Ammon's horn (tissue), 1 donor: Measurements from ENCODE around the gene PFKM.
A peak's percentile ranks its signal among the peaks of the same experiment; 100 is the strongest.
"Not testable (repeated sequence)": the region's sequence is repeated elsewhere in the genome, so short reads cannot be mapped to it uniquely, and the experiment has no call there.

Experiments used
- DNase-seq: peaks from one replicate; pipeline ENCODE4 v3.0.0-alpha.2; 2016; ENCODE audit warnings: low spot score

The PFKM gene

DNA sequence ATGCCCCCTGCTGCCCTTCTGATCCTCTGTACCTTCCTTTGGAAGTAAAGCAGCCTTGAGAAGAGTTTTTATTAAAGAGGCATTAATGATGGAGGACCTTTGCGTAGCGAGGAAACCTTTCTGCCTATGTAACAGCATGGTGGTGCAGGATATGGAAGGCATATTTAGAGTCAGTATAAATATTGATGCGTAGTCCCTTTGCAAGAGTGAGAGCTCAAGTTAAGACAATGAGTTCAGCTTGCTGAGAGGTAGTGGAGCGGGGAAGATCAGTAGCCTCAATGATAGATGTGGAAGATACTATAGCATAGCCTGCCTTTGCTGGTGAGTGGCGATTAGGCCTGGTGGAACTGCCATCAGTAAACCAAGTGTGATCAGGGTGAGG lies 7.9 kb upstream of the PFKM start:
- not testable (repeated sequence) for DNase-seq

GRCh38 chr12:48115957-48116356 lies 3.2 kb upstream of the PFKM start:
- no peak for DNase-seq

GRCh38 chr12:48118284-48118871 lies 786 bp upstream of the PFKM start:
- DNase-seq = no peak

DNA sequence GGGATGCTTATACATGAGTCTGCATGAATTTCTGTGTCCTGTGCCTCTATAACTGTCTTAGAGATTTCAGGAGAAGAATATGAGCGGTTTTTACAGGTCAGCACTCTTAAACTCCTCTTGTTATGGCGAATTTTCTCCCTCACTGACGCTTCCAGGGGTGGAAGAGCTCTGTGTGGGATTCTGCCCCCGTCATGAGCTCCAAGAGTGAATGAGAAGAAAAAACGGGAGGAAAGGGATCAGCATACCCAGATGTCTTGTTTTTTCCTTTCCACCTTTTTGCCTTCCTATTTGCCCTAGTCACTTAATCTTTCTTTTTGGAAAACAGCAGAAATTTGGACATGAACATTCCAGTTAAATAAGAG lies 651 bp downstream of the PFKM start:
- peak; percentile 31 for DNase-seq

DNA sequence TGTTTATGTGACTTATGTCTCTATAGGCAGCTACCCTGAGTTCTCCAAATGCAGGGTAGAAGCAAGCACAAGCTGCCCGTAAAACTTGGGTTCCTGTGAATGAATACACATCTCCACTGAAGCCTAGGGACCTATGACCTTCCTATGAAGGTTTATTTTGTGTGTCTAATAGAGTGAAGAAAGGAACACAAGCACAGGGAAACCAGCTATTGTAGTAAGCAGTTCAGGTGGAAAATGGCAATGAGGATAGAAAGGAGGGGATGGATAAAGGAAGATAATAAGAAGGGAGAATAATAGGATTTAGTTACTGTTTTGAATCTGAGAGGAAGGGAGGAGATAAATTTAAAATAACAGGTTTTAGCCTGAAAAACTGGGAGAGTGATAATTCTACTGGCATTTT lies 2.4 kb downstream of the PFKM start:
- no peak for DNase-seq

GRCh38 chr12:48122065-48122834 lies 3.1 kb downstream of the PFKM start:
- DNase-seq = no peak

DNA sequence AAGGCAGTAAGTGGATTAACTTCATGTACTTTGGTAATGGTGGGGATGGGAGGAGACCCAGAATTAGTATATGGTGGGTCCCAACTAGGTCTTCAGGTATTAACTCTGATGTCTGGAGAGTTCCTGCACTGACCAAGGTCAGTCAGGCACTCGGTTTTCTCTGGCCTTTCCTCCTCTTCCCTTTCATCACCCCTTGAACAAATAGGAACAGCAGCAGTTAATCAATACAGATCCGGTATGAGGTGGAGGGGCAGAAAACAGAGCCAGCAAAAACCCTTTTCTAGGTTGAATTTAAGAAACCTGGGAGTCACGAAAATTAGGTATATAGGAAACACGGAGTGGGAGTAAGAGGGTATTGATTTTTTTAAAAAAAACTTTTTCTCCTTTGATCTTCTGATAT lies 4.0 kb downstream of the PFKM start:
- DNase-seq = no peak

GRCh38 chr12:48125542-48125941 lies 6.4 kb downstream of the PFKM start:
- not testable (repeated sequence) for DNase-seq

DNA sequence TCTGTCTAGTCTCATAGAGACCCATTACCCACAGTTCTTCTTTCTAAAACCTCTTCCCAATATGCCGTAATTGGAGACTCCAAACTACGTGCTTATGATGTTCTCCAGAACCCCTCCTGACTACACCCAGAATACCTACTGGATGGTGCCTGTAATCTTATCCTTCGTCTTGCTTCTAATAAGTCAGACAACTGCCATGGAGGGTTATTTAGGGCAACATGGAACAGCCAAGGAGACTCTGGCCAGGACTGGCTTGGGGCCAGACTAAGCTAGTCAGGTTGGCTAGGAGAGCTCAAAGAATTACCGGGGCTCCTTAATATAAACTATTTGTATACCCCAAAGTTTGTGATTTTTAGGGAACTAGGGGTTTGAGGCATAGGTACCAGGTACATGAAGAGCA lies 6.8 kb downstream of the PFKM start:
- no peak for DNase-seq

GRCh38 chr12:48126953-48127630 lies 7.9 kb downstream of the PFKM start:
- DNase-seq = no peak

DNA sequence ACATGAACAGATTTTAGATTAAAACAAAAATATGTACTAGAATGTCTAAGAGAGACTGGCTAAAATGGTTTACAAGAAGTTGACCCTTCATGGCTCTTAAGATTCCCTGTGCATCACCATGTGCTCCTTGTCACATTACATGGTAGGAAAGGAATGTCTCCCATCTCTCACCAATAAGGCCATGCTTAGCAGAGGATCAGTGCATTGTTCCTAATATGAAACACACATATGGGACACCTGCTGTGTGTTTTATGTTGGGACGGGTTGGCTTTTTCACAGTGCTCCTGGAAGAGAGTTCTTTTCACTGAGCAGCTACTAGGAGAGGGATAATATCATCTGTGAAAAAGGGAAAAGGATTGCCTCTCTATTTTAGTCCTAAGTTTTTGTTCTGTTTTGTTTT lies 9.6 kb downstream of the PFKM start:
- DNase-seq = no peak

GRCh38 chr12:48129376-48129775 lies 10.2 kb downstream of the PFKM start:
- no peak for DNase-seq

GRCh38 chr12:48131517-48131916 lies 12.4 kb downstream of the PFKM start:
- no peak for DNase-seq

DNA sequence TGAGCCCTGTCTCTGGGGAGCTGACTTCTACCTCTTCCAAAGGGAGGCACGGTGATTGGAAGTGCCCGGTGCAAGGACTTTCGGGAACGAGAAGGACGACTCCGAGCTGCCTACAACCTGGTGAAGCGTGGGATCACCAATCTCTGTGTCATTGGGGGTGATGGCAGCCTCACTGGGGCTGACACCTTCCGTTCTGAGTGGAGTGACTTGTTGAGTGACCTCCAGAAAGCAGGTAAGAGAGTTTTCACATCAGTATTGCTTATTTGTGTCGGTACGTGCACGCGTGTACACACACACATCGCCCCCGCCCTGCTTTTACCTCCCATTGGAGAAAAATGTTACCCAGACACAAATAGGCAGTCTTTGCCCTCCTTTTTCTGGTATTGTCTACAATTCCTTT lies 13.7 kb downstream of the PFKM start:
- no peak for DNase-seq

GRCh38 chr12:48135027-48135426 lies 15.9 kb downstream of the PFKM start:
- no peak for DNase-seq

DNA sequence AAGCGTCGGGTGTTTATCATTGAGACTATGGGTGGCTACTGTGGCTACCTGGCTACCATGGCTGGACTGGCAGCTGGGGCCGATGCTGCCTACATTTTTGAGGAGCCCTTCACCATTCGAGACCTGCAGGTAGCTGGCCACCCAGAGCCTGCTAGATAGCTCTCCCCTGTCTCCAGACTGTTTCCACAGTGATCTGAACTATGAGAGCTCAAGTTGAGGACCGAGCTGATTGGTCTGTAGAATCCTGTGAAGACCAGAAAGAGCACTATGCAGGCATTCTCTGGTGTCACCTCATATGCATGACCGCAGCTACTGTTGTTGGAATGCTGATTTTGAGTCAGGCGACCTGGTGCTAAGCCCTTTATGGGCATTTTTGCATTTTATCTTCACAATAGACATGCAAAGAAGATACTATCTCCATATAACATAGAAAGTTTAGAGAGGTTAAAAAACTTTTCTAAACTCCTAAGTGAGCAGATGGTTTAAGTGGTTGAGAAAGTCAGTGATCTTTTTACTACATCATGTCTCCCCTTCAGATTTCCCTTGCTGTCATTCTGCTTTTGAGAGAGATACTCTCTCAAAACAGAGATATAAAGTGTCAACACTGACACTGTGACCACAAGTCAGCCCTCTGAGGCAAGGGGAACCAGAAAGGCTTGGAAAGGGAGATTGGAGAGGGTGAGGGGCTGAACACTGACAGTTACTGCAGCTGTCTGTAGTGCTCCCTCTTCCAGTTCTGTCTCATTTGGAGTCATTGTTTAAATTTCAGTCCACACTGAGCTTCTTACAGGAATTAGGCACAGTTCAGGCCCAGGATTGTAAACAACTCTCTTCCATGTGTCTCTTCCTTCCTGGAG lies 23.9 kb downstream of the PFKM start:
- no peak for DNase-seq

GRCh38 chr12:48143898-48144297 lies 24.7 kb downstream of the PFKM start:
- DNase-seq = no peak

DNA sequence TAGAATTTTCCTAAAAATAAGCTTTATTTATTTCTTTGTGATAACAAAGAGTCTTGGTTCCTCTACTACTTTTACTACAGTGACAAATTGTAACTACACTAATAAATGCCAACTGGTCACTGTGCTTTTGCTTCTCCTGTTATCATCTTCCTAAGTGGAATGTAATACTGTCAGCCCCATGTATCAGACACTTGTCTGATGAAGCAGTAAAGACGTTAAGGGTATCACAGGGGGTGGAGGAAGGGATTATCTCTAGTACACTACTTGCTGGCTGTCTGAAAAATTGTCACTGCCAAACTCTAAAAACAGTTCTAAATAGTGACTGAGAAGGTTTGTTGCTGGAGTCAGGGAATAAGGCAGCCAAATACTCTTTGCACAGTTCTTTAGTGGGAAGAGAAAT lies 26.8 kb downstream of the PFKM start:
- DNase-seq = no peak

DNA sequence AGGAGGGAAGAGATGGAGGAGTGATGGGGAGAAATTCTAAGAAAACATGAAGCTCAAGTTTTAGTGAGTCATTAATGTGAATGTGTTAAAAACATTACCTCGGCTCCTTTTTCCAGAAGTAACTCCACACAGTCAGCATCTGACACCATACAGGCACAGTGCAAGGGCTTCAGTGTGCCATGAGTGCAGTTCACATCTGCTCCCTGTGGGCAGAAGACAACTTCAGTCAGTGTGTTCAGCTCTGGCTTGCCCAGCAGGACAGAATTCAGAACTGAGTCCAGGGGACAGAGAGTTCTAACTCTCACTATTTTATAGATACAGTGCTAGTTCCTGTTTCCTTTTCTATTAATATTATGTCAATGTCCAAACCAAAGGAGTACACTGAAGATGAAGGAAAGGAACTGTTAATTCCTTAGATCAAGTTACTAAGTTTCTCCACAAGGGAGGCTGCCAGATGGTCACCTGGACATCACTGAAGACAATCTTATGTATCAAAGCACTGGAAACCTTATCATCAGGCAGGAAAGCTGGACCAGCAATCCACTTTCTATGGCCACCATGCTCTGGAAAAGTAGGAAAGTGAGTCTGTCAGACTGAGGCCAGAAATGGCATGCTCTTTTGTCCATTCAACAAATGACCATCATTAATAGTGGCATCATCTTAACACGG lies 32.1 kb downstream of the PFKM start:
- no peak for DNase-seq

DNA sequence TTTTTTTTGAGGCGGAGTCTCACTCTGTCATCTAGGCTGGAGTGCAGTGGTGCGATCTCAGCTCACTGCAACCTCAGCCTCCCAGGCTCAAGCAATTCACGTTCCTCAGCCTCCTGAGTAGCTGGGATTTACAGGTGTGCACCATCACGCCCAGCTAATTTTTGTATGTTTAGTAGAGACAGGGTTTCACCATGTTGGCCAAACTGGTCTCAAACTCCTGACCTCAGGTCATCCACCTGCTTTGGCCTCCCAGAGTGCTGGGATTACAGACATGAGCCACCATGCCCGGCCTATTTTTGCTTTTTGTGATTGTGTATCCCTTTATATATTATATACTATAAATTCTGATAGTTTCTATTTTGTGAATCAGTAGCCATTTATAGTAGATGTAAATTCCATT lies 36.6 kb downstream of the PFKM start:
- not testable (repeated sequence) for DNase-seq

DNA sequence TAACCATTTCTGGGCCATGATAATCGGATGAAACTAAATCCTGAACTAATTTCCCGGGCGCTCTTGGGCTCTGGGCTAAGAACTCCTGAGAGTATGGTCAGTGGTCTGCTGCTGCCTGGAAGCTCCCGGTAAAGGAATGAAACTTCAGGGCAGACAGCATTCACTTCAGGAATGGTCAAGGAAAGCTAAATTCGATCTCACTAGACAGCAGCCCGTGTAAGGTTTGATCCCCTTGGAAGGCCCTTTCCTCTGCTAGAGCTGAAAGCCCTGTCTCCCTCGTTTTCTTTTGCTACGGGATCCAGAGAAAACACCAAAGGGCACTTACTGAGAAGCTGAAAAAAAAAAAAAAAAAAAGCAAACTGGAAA lies 37.5 kb downstream of the PFKM start:
- DNase-seq = no peak
